Thyroid gland (tissue), 4 donors: ENCODE data around the gene KHNYN. TPM values are rescaled to one million over a fixed set of nuclear protein-coding genes. Genes with fewer than 3 reads are reported as not detected.
"Not testable (repeated sequence)": the region's sequence is repeated elsewhere in the genome, so short reads cannot be mapped to it uniquely, and the experiment has no call there.

Experiments
- DNase-seq, 2 donors: peaks; one replicate each; pipeline ENCODE4 v3.0.0-alpha.2; 2019
- H3K27ac ChIP-seq, 3 donors: fragments of 200-600 bp; sonication (generic); 1 replicate in 2 of 3; 2 replicates in 1 of 3; pipeline ENCODE4 v1.5.1; 2016 to 2019; ENCODE audit warnings: mild to moderate bottlenecking in 1 of 3, moderate library complexity in 1 of 3
- H3K27me3 ChIP-seq: fragments of 200-600 bp; sonication (generic); one replicate; pipeline ENCODE4 v1.5.1; 2019
- H3K36me3 ChIP-seq, 2 donors: fragments of 200-600 bp; sonication (generic); one replicate each; pipeline ENCODE4 v1.5.1; 2016 to 2019
- H3K4me1 ChIP-seq, 2 donors: fragments of 200-600 bp; sonication (generic); one replicate each; pipeline ENCODE4 v1.5.1; 2017 to 2019
- H3K4me3 ChIP-seq, 3 donors: fragments of 200-600 bp; sonication (generic); replicated peaks in 1 of 3; 1 replicate in 2 of 3; 2 replicates in 1 of 3; pipeline ENCODE4 v1.5.1; 2016; ENCODE audit warnings: mild to moderate bottlenecking in 1 of 3
- H3K9me3 ChIP-seq: fragments of 200-600 bp; sonication (generic); one replicate; pipeline ENCODE4 v1.5.1; 2017
- CTCF ChIP-seq, 6 experiments: fragments of 200-600 bp in 3 of 6; fragments of 450-650 bp in 3 of 6; sonication (generic) in 3 of 6; IDR thresholded peaks; one replicate each; pipeline ENCODE4 v1.5.1; 2016 to 2019; ENCODE audit warnings: antibody characterized with exemption in 6 of 6, mild to moderate bottlenecking in 2 of 6, inconsistent platforms in 1 of 6, moderate library complexity in 1 of 6
- POLR2A ChIP-seq, 2 donors: fragments of 450-650 bp; IDR thresholded peaks; one replicate each; pipeline ENCODE4 v1.6.1; 2017; ENCODE audit warnings: antibody characterized with exemption in 2 of 2, mild to moderate bottlenecking in 2 of 2, moderate library complexity in 1 of 2
- WGBS, 2 donors: methylation state at CpG; one replicate each; pipeline ENCODE4 v1.1.5; 2017; 5-methylcytosine and 5-hydroxymethylcytosine counted together
- intact Hi-C: fragments of 100-400 bp; cut with DNase I; formaldehyde crosslinking; loops from one replicate; pipeline ENCODE4 v1.15.1; 2023
- total RNA-seq, 4 donors: library from RNA; depleted of rRNA; stranded (reverse); fragments of >200 nt; gene quantifications; one replicate each; pipeline ENCODE4 v1.2.3, GENCODE V29; 2016

Gene KHNYN
- total RNA-seq, 4 donors from 2014 or later: 46.9 to 75.0 (median 48.3) TPM

DNA sequence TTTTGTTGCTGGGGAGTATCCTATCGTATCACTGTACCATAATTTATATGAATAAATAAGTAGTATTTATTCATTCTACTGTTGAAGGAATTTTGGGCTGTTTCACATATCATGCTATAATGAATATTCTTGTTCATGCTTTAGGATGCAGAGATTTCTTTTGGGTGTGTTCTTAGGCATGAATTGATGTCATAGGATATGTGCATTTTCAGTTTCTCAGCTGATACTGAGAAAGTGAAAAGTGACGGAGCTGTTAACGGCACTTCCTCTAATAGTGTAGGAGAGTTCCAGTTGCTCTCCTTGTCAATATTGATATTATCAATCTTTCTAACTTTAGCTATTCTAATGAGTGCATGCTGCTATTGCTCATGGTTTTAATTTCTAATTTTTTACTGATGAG is 36.1 kb downstream of the KHNYN start:
- TF ChIP-seq CTCF (IDR thresholded peaks at IDR 0.05) (no peak), POLR2A (IDR thresholded peaks at IDR 0.05) (no peak)
- WGBS, 2 donors: 92 to 93% methylated on average over 3 of the region's 3 CpGs
- no peak overlapping the region for H3K4me3 ChIP-seq
- no peak overlapping the region for H3K27ac ChIP-seq
- no peaks in the 10 kb centered on the region for H3K4me1 ChIP-seq
- no peaks in the 10 kb centered on the region for H3K36me3 ChIP-seq
- no peaks in the 10 kb centered on the region for H3K9me3 ChIP-seq
- H3K27me3 ChIP-seq: no peaks in the 10 kb centered on the region
- DNase-seq: no peak
- intact Hi-C loops: no loop called here

- H3K4me3 ChIP-seq, H3K9me3 ChIP-seq, H3K36me3 ChIP-seq, DNase-seq, H3K4me1 ChIP-seq, H3K27ac ChIP-seq, H3K27me3 ChIP-seq, intact Hi-C loops: not testable (repeated sequence)
- WGBS, 2 donors: 95 to 96% methylated on average over 2 of the region's 2 CpGs
These were observed 40.7 kb downstream of the KHNYN start for GRCh38 chr14:24470450-24470849.

DNA sequence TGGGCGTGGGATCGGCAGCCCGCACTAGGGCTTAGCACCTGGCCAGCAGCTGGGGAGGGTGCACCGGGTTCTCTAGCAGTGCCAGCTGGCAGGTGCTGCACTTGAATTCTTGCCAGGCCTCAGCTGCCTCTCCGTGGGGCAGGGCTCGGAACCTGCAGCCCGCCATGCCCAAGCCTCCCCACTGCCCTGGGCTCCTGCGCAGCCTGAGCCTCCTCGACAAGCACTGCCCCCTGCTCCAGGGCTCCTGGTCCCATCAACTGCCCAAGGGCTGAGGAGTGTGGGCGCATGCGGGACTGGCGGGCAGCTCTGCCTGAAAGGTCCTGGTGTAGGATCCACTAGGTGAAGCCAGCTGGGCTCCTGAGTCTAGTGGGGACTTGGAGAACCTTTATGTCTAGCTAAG is 43.5 kb downstream of the KHNYN start:
- no peak overlapping the region for H3K27ac ChIP-seq
- no peak overlapping the region for H3K4me3 ChIP-seq
- DNase-seq: no peak
- intact Hi-C loops: no loop called here
- no peaks in the 10 kb centered on the region for H3K36me3 ChIP-seq
- TF ChIP-seq POLR2A (IDR thresholded peaks at IDR 0.05): no peak
- no peak for TF ChIP-seq CTCF (IDR thresholded peaks at IDR 0.05)
- no peaks in the 10 kb centered on the region for H3K9me3 ChIP-seq
- H3K27me3 ChIP-seq: no peaks in the 10 kb centered on the region
- no peaks in the 10 kb centered on the region for H3K4me1 ChIP-seq
- WGBS, 2 donors: 20% methylated on average over 3 of the region's 12 CpGs; no CpG with 5 or more reads in 1 of the 2 donors

- Histone ChIP-seq H3K36me3 (no peaks in the 10 kb centered on the region), H3K4me1 (no peaks in the 10 kb centered on the region), H3K4me3 (no peak overlapping the region), H3K27me3 (no peaks in the 10 kb centered on the region), H3K9me3 (no peaks in the 10 kb centered on the region), H3K27ac (no peak overlapping the region)
- WGBS, 2 donors: 86 to 96% methylated on average over 4 of the region's 4 CpGs
- TF ChIP-seq POLR2A (IDR thresholded peaks at IDR 0.05) (no peak), CTCF (IDR thresholded peaks at IDR 0.05) (no peak)
- intact Hi-C loops: no loop called here
- no peak for DNase-seq
These were observed 45.5 kb downstream of the KHNYN start for GRCh38 chr14:24475261-24475660.

- H3K36me3 ChIP-seq, H3K27ac ChIP-seq, DNase-seq, H3K4me3 ChIP-seq, H3K27me3 ChIP-seq, intact Hi-C loops, H3K4me1 ChIP-seq, H3K9me3 ChIP-seq: not testable (repeated sequence)
- WGBS, 2 donors: 0% methylated on average over 1 of the region's 1 CpG
These were observed 50.2 kb downstream of the KHNYN start for GRCh38 chr14:24479999-24480398.

DNA sequence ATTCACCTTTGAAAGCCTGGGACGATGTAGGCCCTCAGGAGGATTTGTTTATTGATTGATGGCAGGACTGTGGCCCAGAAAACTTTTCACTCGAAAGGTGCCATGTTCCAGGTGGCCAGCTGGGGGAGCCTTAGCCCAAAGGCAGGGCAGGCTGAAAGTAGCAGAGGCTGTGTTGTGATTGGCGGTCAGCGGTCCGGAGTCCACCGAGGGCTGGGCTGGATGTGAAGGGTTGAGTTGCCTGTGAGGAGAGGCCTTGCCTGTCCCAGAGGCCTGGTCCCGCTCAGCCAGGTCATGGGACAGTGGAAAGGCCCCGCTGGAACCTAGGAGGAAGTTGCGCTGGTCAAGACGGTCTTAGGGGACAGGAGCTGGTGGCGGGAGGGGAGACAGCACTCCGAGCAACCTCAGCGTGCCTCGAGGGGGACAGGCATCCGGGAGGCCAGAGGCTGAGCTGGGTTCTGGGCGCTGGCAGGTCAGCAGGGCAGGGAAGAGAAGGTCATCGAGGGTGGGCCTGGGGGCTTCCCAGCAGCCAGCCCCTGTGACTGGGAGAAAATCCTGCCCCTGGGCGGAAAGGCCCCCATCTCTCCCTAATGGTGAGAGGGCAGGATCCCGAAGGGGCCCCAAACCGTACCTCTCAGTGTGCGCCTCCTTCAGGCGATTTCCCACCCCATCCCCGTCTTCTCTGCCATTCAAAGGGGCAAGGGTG is 52.0 kb downstream of the KHNYN start:
- H3K27ac ChIP-seq: no peak overlapping the region
- WGBS, 2 donors: 49 to 54% methylated on average over 21 to 22 of the region's 23 CpGs
- no peaks in the 10 kb centered on the region for H3K9me3 ChIP-seq
- intact Hi-C loops: no loop called here
- peak; percentile 36 to 63 for DNase-seq
- no peak overlapping the region for H3K4me3 ChIP-seq
- no peaks in the 10 kb centered on the region for H3K4me1 ChIP-seq
- H3K27me3 ChIP-seq: no peaks in the 10 kb centered on the region
- no peaks in the 10 kb centered on the region for H3K36me3 ChIP-seq
- TF ChIP-seq CTCF (IDR thresholded peaks at IDR 0.05): peak in 3 of 6 experiments; percentile 51 to 71 (median 56)
- no peak for TF ChIP-seq POLR2A (IDR thresholded peaks at IDR 0.05)

DNA sequence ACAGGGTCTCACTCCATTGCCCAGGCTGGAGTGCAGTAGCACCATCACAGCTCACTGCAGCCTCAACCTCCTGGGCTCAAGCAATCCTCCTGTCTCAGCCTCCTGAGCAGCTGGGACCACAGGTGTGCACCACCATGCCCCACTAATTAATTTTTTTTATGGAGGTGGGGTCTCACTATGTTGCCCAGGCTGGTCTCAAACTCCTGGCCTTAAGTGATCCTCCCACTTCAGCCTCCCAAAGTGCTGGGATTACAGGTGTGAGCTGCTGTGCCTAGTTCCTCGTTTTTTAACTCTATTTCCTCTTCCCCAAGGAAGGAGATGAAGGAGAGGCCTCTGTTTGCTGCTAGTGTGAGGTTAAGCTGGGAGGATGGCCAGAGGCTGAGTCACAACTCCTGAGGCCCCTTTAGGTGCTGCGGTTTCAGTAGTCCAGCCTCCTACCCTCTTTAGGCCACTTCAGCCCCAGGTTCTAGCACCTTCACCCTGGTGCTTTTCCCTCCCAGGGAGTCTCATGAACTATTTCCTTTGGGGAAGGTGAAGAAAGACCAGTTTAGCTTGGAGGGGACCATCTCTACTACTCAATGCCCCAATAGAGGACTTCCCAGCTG is 53.0 kb downstream of the KHNYN start:
- H3K36me3 ChIP-seq, intact Hi-C loops, H3K9me3 ChIP-seq, H3K4me1 ChIP-seq, H3K4me3 ChIP-seq, H3K27ac ChIP-seq, DNase-seq, H3K27me3 ChIP-seq: not testable (repeated sequence)
- WGBS, 2 donors: 79 to 80% methylated on average over 2 of the region's 2 CpGs
